SK-N-SH (cell line): ENCODE measurements around the gene ZNF253.

Experiments
- CHD2 ChIP-seq: fragments of 150-350 bp; IDR thresholded peaks from 2 replicates; pipeline ENCODE4 v1.6.1; 2018; ENCODE audit warnings: low read length; ENCODE audit not compliant: partially characterized antibody
- EP300 ChIP-seq, 2 experiments: IDR thresholded peaks; 2 replicates each; pipeline versions ENCODE4 v1.4.0 to v1.6.1; 2012; ENCODE audit warnings: borderline replicate concordance in 1 of 2, low read depth in 1 of 2, low read length in 1 of 2
- EZH2phosphoT487 ChIP-seq: fragments of 200-600 bp; sonication (generic); IDR thresholded peaks from 2 replicates; pipeline ENCODE4 v1.6.1; 2017; ENCODE audit warnings: low read depth, mixed run types, mild to moderate bottlenecking, antibody characterized with exemption, moderate library complexity, borderline replicate concordance
- MXI1 ChIP-seq: IDR thresholded peaks from 2 replicates; pipeline ENCODE4 v1.6.1; 2012; ENCODE audit warnings: mild to moderate bottlenecking, low read depth, low read length, improper control_type of control experiment
- NFIC ChIP-seq: IDR thresholded peaks from 2 replicates; pipeline ENCODE4 v1.4.0; 2012; ENCODE audit warnings: borderline replicate concordance
- POLR2AphosphoS5 ChIP-seq: IDR thresholded peaks from 2 replicates; pipeline ENCODE4 v1.6.1; 2012; ENCODE audit warnings: low read depth, low read length
- SIN3A ChIP-seq: IDR thresholded peaks from 2 replicates; pipeline ENCODE4 v1.6.1; 2012; ENCODE audit warnings: low read depth, mild to moderate bottlenecking, low read length, moderate library complexity, borderline replicate concordance
- TAF1 ChIP-seq: IDR thresholded peaks from 2 replicates; pipeline ENCODE4 v1.6.1; 2012; ENCODE audit warnings: low read depth, mild to moderate bottlenecking, low read length, moderate library complexity, borderline replicate concordance
- TEAD4 ChIP-seq: IDR thresholded peaks from 2 replicates; pipeline ENCODE4 v1.4.0; 2012; ENCODE audit warnings: mild to moderate bottlenecking, borderline replicate concordance; ENCODE audit not compliant: insufficient read depth
- USF2 ChIP-seq: fragments of 150-350 bp; IDR thresholded peaks from 2 replicates; pipeline ENCODE4 v1.6.1; 2017; ENCODE audit warnings: antibody characterized with exemption, low read length, low read depth, borderline replicate concordance
- YY1 ChIP-seq: IDR thresholded peaks from 2 replicates; pipeline ENCODE4 v1.4.0; 2012; ENCODE audit warnings: low read depth, mild to moderate bottlenecking
- TF ChIP-seq, protein P1 (sequence below): fragments of 200-600 bp; sonication (generic); IDR thresholded peaks from 2 replicates; pipeline ENCODE4 v1.6.1; 2017; ENCODE audit warnings: antibody characterized with exemption, mild to moderate bottlenecking, moderate library complexity

DNA sequence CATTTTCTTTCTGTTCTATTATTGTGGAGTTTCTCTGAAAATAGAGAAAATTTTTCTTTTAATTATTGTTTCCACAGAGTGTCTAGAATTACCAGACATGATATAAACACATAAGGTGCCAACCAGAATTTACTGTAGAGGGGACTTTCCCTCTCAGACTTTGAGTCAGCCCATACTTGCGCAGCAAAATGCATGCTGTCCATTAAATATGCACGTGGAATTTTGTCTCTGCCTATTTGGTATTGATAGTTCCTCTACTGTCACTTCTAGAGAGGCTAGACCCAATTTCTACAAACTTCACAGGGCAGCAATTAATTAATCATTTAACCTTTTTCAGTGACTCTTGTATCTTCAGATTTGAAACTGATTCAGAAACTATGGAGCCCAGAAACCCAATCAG is 44.0 kb downstream of the ZNF253 start:
- TF ChIP-seq NFIC (no peak), EP300 (IDR thresholded peaks at IDR 0.05; ENCODE audit: borderline replicate concordance in 1 of 2, low read depth in 1 of 2, low read length in 1 of 2) (no peak), SIN3A (no peak), POLR2AphosphoS5 (no peak), EZH2phosphoT487 (no peak), TEAD4 (no peak), USF2 (no peak), CHD2 (no peak), MXI1 (no peak), YY1 (no peak), TAF1 (no peak)
- TF ChIP-seq, protein P1, sequence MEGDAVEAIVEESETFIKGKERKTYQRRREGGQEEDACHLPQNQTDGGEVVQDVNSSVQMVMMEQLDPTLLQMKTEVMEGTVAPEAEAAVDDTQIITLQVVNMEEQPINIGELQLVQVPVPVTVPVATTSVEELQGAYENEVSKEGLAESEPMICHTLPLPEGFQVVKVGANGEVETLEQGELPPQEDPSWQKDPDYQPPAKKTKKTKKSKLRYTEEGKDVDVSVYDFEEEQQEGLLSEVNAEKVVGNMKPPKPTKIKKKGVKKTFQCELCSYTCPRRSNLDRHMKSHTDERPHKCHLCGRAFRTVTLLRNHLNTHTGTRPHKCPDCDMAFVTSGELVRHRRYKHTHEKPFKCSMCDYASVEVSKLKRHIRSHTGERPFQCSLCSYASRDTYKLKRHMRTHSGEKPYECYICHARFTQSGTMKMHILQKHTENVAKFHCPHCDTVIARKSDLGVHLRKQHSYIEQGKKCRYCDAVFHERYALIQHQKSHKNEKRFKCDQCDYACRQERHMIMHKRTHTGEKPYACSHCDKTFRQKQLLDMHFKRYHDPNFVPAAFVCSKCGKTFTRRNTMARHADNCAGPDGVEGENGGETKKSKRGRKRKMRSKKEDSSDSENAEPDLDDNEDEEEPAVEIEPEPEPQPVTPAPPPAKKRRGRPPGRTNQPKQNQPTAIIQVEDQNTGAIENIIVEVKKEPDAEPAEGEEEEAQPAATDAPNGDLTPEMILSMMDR: no peak
